IPS DF 4.7 (cell line): ENCODE data around the gene CRB2.
"Not testable (repeated sequence)": the region's sequence is repeated elsewhere in the genome, so short reads cannot be mapped to it uniquely, and the experiment has no call there.

Source experiments
- DNase-seq: peaks from one replicate; pipeline ENCODE4 v3.0.0-alpha.2; 2013; ENCODE audit warnings: low spot score; ENCODE audit errors: extremely low read depth

CRB2 gene

DNA sequence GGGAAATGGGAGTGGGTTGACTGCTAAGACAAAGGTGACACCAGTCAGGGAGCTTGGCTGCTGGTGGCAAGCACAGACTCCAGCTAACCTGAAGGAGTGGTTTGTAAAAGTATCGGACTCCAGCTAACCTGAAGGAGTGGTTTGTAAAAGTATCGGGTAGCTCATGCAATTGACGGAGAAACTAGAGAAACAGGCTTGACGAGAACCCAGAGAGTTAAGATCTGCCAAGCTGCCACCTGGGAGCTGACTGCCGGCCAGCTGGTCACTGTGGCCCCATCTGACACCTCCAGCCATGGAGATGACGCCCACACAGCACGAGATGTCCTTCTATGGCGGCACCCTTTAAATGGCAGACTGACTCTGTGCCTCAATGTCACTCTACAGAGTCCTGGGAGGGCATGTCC lies 28.3 kb upstream of the CRB2 start:
- no peak for DNase-seq

DNA sequence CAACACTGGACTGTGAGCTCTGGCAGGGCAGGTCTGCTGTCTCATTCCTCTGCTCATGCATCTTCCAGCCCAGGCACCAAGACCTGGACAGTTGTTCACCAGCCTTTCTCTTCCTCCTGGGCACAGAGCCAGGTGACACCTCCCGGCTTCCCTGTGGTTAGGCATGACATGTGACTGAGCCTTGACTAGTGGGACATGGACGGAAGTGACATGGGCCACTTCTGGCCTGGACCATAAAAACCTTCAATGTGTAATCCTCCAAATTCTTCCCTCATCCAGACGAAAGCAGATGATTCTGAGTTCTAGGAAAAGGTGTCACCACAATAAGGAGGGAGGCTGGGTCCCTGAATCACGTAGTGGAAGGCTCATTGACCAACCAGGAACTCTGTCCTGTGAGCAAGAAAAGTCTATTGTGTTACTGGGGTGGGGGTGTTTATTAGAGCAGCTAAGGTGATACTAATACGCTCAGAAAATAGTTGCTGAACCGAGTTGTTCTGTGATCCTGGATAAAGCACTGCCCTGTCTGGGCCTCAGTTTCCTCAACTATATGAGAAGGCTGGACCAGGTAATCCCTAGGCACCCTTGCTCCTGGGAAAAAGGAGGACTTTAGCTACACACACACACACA lies 26.6 kb upstream of the CRB2 start:
- no peak for DNase-seq

DNA sequence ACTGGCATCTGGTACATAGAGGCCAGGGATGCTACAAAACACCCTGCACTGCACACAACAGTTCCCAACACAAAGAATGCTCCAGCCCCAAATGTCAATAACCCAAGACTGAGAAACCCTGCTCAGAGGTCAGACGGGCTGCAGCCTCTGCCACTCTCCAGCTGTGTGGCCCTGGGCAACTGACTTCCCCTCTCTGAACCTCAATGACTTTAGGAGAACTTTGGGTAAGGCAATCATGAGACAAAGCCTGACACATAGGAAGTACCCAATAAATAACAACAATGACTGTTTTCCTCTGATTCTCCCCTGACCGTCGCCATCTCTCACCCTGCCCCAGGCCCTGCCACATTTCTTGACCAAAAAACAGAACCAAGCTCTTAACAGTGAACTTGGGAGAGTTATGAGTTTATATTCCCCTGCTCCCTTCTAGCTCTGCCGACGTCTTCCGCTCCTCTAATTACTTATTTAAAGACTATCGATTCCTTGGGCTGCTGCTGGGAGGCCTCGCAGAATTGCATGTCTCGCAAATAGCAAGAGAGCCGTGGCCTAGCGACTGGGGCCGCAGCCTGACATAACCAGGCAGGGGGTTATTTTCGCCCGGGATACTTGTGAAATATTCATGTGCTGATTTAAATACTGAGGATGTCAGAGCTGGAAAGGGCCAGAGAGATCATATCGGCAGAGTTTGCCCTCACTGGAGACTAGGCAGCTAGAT lies 24.5 kb upstream of the CRB2 start:
- DNase-seq = no peak

DNA sequence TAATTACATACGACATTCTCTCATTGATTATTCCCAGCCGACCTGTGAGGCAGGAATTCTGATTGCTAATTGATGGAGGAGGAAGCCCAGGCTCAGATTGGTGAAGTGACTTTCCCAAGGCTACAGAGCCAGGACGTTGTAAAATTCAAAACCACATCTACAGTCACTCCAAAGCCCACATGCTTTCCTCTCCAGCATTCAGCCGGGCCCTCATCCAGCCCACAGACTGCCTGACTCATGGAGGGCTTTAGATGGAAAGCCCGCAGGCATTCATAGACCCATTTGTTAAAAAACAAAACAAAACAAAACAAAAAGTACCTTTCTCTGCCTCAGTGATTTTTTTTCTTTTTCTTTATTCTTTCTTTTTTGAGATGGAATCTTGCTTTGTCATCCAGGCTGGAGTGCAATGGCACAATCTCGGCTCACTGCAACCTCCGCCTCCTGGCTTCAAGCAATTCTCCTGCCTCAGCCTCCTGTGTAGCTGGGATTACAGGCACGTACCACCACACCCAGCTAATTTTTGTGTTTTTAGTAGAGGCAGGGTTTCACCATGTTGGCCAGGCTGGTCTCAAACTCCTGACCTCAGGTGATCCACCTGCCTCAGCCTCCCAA lies 22.8 kb upstream of the CRB2 start:
- not testable (repeated sequence) for DNase-seq

DNA sequence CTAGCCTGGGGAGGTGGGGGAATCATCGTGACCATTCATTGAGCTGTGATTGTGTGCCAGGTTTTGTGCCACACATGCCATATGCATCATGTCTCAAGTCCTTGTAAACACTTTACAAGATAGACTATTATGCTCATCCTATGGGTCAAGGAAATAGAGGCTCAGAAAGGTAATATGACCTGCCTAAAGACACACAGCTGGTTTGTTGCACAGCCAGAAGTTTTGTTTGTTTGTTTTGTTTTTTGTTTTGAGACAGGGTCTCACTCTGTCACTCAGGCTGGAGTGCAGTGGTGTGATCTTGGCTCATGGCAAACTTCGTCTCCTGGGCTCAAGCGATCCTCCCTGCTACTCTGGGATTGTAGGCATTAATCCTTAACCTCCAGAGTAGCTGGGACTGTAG lies 21.4 kb upstream of the CRB2 start:
- no peak for DNase-seq

DNA sequence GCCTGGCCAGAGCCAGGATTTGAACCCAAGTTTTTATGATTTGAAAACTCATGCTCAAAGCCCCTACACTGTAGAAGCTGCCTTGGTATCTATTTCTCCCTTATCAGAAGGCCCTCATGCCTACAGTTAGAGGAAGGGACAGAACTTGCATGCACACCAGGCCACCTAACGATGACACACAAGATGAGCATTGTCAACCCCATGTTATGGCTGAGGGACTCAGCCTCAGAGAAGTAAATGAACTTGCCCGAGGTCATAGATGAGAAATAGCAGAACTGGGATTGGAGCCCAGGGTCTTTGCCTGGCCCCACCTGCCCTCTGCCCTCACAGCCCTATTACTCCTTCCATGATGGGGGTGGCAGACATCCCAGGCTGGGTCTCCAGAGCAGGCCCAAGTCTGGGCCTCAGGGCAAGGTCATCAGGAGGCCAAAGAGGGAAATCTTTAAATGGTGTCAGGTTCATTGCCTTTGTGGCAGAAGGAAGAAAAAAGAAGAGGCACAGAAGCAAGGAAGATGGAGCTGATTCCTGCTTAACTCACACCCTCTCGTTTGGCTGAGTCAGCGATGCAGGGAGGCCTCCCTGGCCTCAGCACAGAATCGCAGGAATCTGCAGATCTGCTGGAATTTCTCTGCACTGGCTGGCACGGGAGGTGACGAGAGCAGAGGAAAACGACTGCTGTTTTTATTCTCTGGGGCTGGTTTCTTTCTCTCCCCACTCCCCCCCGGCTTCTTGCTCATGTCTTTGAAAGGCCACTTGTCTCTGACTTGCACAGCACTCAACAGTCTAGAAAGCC lies 20.6 kb upstream of the CRB2 start:
- DNase-seq = no peak

DNA sequence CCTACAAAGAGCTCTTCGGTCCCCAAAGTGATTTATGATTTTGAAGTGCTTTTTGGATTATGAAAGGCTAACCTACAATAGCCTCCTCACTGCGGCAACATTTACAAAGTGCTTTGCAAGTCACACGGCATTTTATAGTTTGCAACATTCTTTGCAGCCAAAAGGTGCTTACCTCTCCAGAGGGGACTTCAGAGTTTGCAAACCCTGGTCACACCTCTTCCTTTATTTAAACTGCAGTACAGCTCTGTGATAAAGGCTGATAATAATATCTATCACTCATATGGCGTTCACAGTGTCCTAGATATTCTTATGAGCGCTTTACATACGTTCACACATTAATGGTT lies 20.0 kb upstream of the CRB2 start:
- DNase-seq = no peak

DNA sequence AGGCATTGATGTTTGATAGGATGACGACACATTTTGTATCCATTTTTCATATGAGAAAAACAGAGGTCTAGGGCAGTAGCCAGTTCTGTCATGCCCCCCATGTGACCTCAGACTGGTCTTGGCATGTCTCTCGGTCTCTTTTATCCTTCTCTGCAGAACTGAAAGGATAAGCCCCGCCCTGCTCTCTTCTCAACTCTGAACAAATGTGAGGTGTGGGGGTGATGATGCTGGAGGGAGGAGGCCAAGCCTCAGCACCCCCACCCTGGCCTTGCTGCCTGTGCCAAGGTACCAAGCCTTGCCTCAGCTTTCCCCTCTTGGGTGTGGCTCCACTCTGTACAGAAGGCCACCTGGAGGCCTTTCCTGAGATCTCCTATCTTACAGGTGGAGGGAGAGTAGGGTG lies 19.5 kb upstream of the CRB2 start:
- no peak for DNase-seq

DNA sequence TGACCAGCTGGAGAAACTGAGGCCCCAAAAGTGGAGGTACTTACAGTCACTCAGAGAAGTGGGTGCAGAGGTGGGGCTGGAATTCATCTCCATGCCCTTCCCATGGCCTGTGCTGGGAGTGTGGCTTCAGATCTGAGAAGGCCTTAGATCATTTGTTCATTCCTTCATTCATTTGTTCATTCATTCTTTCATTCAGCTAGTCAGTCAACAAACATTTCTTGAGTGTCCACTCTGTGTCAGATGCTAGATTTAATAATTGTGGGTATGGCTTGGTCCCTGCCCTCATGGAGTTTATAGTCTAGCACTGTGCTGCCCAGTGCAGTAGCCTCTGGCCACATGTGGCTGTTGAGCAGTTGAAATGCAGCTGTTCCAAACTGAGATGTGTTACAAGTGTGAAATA lies 19.0 kb upstream of the CRB2 start:
- DNase-seq = no peak

DNA sequence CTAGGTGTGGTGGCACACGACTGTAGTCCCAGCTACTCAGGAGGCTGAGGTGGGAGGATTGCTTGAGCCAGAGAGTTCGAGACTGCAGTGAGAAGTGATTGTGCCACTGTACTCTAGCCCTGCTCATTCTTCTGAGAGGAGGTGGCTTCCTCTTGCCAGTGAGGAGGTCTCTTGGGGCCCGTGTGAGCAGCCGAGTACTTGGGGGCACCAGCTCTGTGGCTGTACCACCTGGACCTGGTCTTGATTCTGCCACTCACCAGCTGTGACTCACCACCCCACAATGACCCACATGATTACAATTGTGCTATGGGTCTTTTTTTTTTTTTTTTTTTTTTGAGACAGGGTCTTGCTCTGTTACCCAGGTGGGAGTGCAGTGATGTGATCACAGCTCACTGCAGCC lies 18.0 kb upstream of the CRB2 start:
- no peak for DNase-seq

DNA sequence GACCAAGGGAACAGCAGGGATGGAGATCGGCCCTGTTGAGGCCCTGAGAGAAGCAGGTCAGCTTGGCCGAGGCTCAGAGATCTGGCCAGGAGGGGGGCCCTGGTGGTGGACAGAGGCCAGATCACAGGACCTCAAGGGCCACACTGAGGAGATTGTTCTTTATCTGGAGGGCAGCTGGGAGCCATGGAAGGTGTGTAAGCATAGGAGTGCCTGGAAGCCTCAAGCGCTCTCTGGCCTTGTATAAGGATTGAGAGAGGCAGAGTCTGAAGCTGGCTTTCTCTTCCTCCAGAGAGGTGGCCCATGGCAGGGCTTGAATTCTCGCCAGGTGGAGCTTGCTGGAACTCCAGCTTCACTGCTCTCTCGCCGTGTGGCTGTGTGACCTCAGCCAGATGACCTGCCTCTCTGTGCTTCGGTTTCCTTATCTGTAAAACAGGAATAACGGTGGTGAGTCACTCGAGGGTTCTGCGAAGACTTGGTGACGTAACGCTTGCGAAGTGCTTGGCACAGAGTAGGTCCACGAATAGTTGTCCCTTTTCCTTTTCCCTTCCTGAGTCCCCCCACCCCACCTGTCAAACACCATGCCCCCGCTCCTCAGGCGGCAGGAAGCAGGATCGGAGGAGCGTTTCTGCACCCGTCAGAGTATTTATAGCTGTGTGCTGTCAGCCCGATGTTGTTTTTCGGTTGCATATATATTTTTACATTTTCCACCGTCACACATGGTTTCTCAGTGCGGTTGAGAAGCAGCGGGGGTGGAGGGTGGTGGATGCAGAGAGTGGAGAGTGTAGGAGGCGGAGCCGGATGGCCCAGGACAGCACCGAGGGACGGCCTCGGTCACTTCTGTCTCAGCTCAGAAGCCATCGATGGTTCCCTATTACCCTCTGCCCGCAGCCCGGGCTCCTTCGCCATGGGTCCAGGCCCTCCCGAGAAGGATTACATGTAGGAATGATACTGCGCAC lies 17.0 kb upstream of the CRB2 start:
- no peak for DNase-seq

DNA sequence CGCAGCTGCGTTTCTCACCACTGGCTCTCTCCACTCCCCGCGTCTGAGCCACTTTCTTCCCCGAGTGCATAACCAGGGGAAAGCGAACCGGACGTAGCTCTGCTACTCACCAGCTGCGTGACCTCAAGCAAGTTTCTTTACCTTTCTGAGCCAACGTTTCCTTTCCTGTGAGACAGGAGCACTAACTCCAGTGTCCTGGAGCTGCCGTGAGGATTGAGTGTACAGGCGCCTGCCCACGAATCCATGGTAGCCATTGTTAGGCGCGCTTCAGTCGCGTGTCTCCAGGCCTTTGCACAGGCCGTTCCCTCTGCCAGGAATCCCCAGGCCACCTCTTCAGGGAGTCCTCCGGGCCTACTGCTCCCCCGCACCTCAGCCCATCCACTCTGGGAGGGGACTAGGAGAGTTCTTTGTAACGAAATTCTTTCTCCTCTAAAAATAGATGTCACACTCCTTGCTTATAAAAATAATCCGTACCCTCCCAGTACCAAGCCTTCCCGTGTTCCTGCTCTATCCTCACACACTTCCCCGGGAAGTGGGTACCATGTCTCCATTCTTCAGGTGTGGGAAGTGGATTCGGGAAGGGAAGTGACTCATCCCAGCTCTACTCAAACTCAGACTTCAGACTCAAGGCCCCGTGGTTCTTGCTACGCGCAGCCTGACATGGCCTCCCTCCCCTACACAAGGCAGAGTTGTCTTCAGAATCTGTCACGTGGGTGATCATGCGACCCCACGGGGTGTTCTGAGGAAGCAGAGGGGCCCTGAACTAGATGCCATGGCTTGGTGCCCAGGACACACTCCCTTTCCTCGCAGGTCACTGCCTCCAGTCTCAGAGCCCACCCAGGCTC lies 16.1 kb upstream of the CRB2 start:
- DNase-seq = no peak

DNA sequence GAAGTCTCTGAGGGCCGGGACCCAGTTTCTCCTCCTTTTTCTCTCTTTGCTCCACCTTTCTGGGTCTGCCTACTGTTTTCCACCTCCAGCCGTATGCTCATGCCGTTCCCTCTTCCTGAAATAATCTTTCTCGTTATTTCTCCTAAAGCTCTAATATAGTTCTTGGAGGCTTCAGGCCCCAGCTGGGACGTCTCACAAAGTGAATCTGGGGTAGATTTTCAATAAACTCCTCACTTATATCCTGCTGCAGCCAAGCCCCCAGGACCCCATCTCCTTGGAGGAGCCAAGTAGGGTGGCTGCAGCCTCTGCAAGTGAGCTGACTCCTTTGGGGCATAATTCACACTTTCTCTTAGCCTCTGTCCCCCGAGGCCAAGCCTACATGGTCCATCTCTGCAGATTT lies 14.2 kb upstream of the CRB2 start:
- DNase-seq = no peak

DNA sequence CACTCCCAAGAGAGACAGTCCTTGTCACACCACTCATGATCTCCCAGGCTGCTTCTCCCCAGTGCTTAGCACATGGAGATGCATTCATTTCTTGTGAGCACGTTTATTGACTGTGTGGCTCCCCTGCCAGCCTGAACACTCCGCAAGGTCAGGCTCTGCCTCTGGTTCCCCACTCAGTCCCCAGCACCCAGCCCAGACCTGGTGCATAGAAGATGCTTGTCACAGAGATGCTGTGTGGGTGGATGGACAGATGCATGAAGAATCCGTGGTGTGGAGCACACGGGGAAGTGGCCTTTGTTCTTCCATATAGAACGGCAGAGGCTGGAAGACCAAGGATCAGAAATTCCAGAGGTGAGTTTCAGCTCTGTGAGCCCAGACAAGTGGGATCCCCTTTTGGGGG lies 13.8 kb upstream of the CRB2 start:
- no peak for DNase-seq

DNA sequence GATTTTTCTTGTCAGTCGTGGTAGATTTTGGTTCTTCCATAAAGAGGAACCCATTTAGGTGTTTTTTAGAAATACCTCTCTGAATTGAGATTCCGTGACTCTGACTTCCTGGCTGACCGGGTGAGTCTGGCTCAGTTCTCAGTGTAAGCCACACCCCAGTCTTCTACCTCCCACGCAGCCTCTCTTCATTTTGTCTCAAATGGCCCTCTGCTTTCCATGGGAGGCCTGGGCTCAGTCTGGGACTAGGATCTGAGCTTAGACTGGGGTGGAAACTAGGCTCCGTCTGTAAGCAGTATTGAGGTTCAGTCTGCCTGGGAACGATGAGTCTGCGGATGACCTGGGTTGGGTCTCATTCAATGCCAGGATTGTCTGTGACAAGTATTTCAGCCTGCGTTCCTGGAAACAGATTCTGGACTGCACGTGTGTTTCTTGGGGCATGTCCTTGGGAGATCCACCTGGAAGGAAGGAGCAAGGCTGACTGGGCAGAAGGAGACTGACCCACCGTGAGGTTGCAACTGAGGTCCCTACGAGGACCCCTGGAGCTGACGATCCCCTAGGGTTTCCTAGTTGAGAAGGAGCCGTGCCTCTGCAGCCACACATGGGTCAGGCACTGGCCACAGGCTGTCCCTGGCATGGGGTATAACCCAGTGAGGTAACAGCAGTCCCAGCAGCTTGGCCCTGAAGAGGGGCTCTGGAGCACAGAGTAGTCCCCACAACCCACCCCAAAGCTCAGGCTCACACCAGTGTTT lies 12.4 kb upstream of the CRB2 start:
- no peak for DNase-seq

DNA sequence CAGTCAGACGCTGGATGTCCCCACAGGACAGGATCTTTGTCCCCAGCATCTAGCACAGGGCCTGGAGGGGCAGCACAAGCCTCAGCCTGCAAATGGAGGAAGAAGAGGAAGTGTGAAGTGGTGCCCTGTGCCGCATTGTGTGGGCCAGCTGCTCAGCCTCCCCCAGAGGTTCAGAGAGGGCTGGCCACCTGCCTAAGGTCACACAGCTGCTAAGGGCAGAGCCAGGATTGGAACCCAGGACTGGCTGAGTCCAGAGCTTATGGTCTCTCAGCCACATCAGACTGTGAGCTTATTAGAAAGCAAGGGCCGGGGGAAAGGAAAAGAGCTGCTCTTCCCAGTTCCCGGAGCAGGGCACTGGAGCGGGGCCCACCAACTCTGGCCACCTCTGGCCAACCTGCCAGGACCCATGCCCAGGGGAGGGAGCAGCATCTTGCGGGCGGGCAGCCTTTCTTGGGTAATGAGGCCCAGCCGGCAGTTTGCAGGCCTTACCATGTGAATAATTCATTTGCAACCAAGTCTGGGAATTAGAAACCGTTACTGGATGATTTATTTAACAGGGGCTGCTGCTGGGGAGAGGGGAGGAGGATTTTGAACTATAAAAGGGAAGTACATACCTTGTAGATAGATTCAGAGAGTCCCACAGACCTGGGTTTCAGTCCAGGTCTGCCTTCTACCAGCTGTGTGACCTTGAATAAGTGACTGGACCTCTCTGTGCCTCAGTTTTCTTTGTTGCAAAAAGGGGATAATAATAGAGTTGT lies 11.6 kb upstream of the CRB2 start:
- DNase-seq = no peak

DNA sequence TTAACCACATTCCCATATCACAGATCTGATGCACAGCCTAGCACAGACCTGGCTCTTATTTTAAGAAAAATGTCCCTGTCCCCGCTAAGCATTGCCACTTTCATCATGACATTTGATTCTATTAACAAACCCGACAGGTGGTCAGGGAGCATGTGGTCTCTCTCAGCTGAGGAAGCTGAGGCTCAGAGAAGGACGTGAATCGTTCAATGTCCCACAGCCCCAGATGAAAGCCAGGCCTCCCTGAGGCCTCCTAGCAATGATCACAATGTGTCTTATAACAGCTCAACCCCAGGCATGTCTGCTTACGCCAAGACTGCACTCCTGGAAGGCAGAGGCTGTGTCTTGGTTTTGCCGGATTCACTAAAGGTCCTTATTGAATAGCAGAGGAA lies 10.4 kb upstream of the CRB2 start:
- DNase-seq = no peak

DNA sequence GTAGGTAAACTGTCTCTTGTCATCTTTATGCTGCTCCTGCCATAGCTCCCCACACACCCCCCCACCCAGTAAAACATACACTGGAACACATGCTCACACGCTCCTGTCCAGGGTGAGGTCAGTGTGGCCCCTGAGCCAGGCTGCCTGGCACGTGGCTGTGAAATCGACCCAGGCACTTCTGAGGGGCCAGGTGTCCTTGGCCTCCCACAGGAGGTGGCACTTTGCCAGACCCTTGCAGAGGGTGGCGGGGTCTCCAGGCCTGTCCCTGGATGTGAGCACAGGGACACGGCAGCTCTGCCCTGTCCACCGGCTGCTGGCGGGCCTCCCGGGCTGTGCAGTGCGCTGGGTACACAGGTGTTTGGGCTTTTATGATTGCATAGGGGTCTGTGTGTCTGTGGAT lies 10.0 kb upstream of the CRB2 start:
- DNase-seq = no peak

DNA sequence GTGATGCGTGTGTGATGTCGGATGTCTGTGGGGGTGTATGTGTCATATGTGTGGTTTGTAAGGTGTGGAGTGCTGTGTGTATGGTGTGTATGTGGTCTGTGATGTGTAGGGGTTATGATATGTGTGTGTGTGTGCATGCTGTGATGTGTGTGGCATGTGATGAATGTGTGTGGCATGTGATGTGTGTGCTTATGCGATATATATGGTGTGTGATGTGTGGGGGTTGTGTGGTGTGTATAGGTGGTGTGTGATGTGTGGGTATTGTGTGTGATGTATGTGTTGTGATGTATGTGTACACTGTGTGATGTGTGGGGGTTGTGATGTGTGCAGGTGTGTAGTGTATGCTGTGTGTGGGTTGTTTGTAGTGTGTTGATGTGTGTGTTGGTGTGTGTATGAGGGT lies 9.2 kb upstream of the CRB2 start:
- no peak for DNase-seq
